K562 (cell line): ENCODE results near the gene KIF24. TPM values are rescaled to one million over a fixed set of nuclear protein-coding genes. Genes with fewer than 3 reads are reported as not detected.

ENCODE experiments used
- ATAC-seq: fragments of 200-7000 bp; cut with Tn5 transposase; 3 replicates; pipeline ENCODE4 v1.9.1; 2020; ENCODE audit warnings: moderate library complexity
- BruUV-seq: library from RNA; stranded (reverse); fragments of 400-500 nt; replicated peaks from 2 replicates; lab custom pipeline; 2021; lab: Mats Ljungman, UMichigan
- CTCF ChIA-PET: fragments of 300-600 bp; formaldehyde crosslinking; extraction: SDS; loops from one replicate; lab custom pipeline; 2021; ENCODE audit warnings: low intra/inter-chr PET ratio; lab: Yijun Ruan, JAX
- POLR2A ChIA-PET: fragments of 300-600, 350-650 bp; sonication (Branson Sonifier 250); formaldehyde crosslinking; extraction: SDS; loops from one replicate; lab custom pipeline; 2021; ENCODE audit warnings: antibody characterized with exemption, inconsistent platforms; lab: Yijun Ruan, JAX
- DNase-seq, 4 experiments: peaks; one replicate each; pipeline versions ENCODE4 v3.0.0 to v3.0.0-alpha.2; 2011 to 2018; ENCODE audit warnings: low spot score in 3 of 4, mixed read lengths in 3 of 4; ENCODE audit errors: extremely low read depth in 1 of 4
- FAIRE-seq: peaks from 2 replicates; lab custom pipeline; 2011; peaks lifted over from hg19 to GRCh38; lab: Jason Lieb, UNC
- H2AFZ ChIP-seq: 2 replicates; pipeline ENCODE4 v1.6.0; 2011; ENCODE audit warnings: low read depth, low read length, control low read depth, inconsistent platforms
- H3K27ac ChIP-seq: fragments of 200-600 bp; 3 replicates; pipeline ENCODE4 v1.8.0; 2011; ENCODE audit warnings: low read depth, mild to moderate bottlenecking, control low read depth, inconsistent platforms, low read length, moderate library complexity, mixed read lengths; ENCODE audit errors: extremely low read depth
- H3K27me3 ChIP-seq, 2 experiments: fragments of 300-600 bp in 1 of 2; 2 replicates in 1 of 2; 3 replicates in 1 of 2; pipeline versions ENCODE4 v1.6.0 to v1.8.0; 2011; ENCODE audit warnings: inconsistent platforms in 2 of 2, low read length in 2 of 2, mild to moderate bottlenecking in 1 of 2, mixed read lengths in 1 of 2, moderate library complexity in 1 of 2; ENCODE audit not compliant: control insufficient read depth in 2 of 2, insufficient read depth in 2 of 2
- H3K36me3 ChIP-seq: fragments of 300-600 bp; 3 replicates; pipeline ENCODE4 v1.8.0; 2011; ENCODE audit warnings: mild to moderate bottlenecking, low read length, inconsistent platforms; ENCODE audit not compliant: control insufficient read depth, insufficient read depth
- H3K4me1 ChIP-seq, 2 experiments: fragments of 200-600 bp in 1 of 2; replicated peaks in 1 of 2; 2 replicates in 1 of 2; 3 replicates in 1 of 2; pipeline versions ENCODE4 v1.5.1 to v1.8.0; 2011; ENCODE audit warnings: inconsistent platforms in 2 of 2, low read length in 2 of 2, mild to moderate bottlenecking in 1 of 2, mixed read lengths in 1 of 2, moderate library complexity in 1 of 2; ENCODE audit not compliant: control insufficient read depth in 2 of 2, insufficient read depth in 2 of 2
- H3K4me2 ChIP-seq: 2 replicates; pipeline ENCODE4 v1.6.1; 2011; ENCODE audit warnings: low read length, control low read depth, inconsistent platforms, mixed read lengths; ENCODE audit not compliant: insufficient read depth
- H3K4me3 ChIP-seq: fragments of 200-600 bp; sonication (generic), shearing (Covaris generic); 2 replicates; pipeline ENCODE4 v1.5.1; 2016; ENCODE audit warnings: control low read depth, inconsistent platforms
- H3K79me2 ChIP-seq: fragments of 200-600 bp; 3 replicates; pipeline ENCODE4 v1.8.0; 2011; ENCODE audit warnings: low read length, inconsistent platforms; ENCODE audit not compliant: control insufficient read depth, insufficient read depth
- H3K9ac ChIP-seq, 2 experiments: 2 replicates each; pipeline versions ENCODE4 v1.6.0 to v1.6.1; 2011; ENCODE audit warnings: low read depth in 2 of 2, low read length in 2 of 2, control low read depth in 1 of 2, inconsistent platforms in 1 of 2, mild to moderate bottlenecking in 1 of 2, mixed read lengths in 1 of 2; ENCODE audit not compliant: insufficient read depth in 1 of 2
- H3K9me1 ChIP-seq: one replicate; pipeline ENCODE4 v1.6.0; 2011; ENCODE audit warnings: inconsistent platforms, mild to moderate bottlenecking, low read length, moderate library complexity; ENCODE audit not compliant: control insufficient read depth, insufficient read depth
- H3K9me3 ChIP-seq: replicated peaks from 2 replicates; pipeline ENCODE4 v1.5.1; 2011; ENCODE audit warnings: low read depth, low read length, inconsistent platforms; ENCODE audit not compliant: control insufficient read depth, insufficient read depth
- H4K20me1 ChIP-seq: replicated peaks from 2 replicates; pipeline ENCODE4 v1.6.1; 2011; ENCODE audit warnings: low read length, inconsistent platforms, mixed read lengths; ENCODE audit not compliant: control insufficient read depth, insufficient read depth
- BCL6 ChIP-seq: fragments of 250-450 bp; sonication (Bioruptor Pico); IDR thresholded peaks from 2 replicates; pipeline ENCODE4 v1.4.0; 2020
- CCNT2 ChIP-seq: IDR thresholded peaks from 2 replicates; pipeline ENCODE4 v1.6.1; 2011; ENCODE audit warnings: borderline replicate concordance, low read depth, mild to moderate bottlenecking, moderate library complexity, mixed read lengths, low read length; ENCODE audit not compliant: insufficient read length; ENCODE audit errors: extremely low read depth
- HNRNPUL1 ChIP-seq: fragments of 200-400 bp; formaldehyde crosslinking; IDR thresholded peaks from 2 replicates; pipeline ENCODE4 v1.6.1; 2017; ENCODE audit warnings: low read length
- MGA ChIP-seq: fragments of 450-650 bp; IDR thresholded peaks from 2 replicates; pipeline ENCODE4 v1.6.1; 2016; ENCODE audit warnings: mild to moderate bottlenecking, moderate library complexity
- ZNF133 ChIP-seq: fragments of 250-450 bp; sonication (Bioruptor Pico); IDR thresholded peaks from 2 replicates; pipeline ENCODE4 v1.4.0; 2020; ENCODE audit warnings: mild to moderate bottlenecking
- ZNF146 ChIP-seq: IDR thresholded peaks from one replicate; pipeline ENCODE4 v1.6.1; 2018; ENCODE audit warnings: missing compliant biosample characterization; ENCODE audit not compliant: unreplicated experiment
- ZNF3 ChIP-seq: fragments of 250-450 bp; sonication (Bioruptor Pico); IDR thresholded peaks from 2 replicates; pipeline ENCODE4 v1.5.0; 2021; ENCODE audit warnings: mild to moderate bottlenecking, moderate library complexity
- WGBS: fragments of 100-300 bp; shearing (Covaris generic); methylation state at CpG from one replicate; pipeline ENCODE4 v1.1.6; 2016; ENCODE audit warnings: low coverage, mixed read lengths; ENCODE audit not compliant: insufficient coverage; ENCODE audit errors: missing lambda C conversion rate; 5-methylcytosine and 5-hydroxymethylcytosine counted together
- in situ Hi-C: fragments of 300-500 bp; cut with MboI; formaldehyde crosslinking; loops from 4 replicates; pipeline ENCODE4 v1.15.0; 2018; ENCODE audit warnings: inconsistent platforms, mixed read lengths
- intact Hi-C: fragments of 100-400 bp; cut with micrococcal nuclease; formaldehyde crosslinking; loops from 2 replicates; pipeline ENCODE4 v1.14.2; 2022
- polyA plus RNA-seq, 8 experiments: library from polyadenylated mRNA; depleted of rRNA in 4 of 8; stranded (reverse) in 5 of 8; unstranded in 3 of 8; fragments of >200 nt; fragmentation: Nextera tagmentation in 2 of 8; fragmentation: Illumina TruSeq in 1 of 8; extraction: Ambion mirVana in 2 of 8; extraction: Trizol in 1 of 8; gene quantifications; 2 replicates each; pipeline versions ENCODE4 v1.2.1 to v1.2.3, GENCODE V29; 2011 to 2014; ENCODE audit warnings: inconsistent platforms in 1 of 8, missing spikeins in 1 of 8
- total RNA-seq, 7 experiments: library from RNA; depleted of rRNA in 6 of 7; stranded (reverse); fragments of >200 nt in 6 of 7; fragmentation: Illumina TruSeq in 2 of 7; extraction: Trizol in 2 of 7; gene quantifications; 2 replicates each; pipeline versions ENCODE4 v1.2.1 to v1.2.3, GENCODE V29; 2011 to 2021; ENCODE audit warnings: low replicate concordance in 1 of 7

Gene KIF24
- total and polyA plus RNA-seq, 9 of the 15 experiments (the other 6 are each of a cell fraction or from before 2014, with no cell fraction given) = 0.63 to 5.8 (median 4.4) TPM

- Histone ChIP-seq H4K20me1 (no peaks in the 10 kb centered on the region), H3K27me3 (no peaks in the 10 kb centered on the region), H2AFZ (no peak overlapping the region), H3K9me1 (no peaks in the 10 kb centered on the region), H3K79me2 (no peaks in the 10 kb centered on the region), H3K4me3 (no peak overlapping the region), H3K4me2 (no peak overlapping the region), H3K36me3 (no peaks in the 10 kb centered on the region), H3K27ac (no peak overlapping the region), H3K9ac (no peak overlapping the region), H3K4me1 (no peaks in the 10 kb centered on the region), H3K9me3 (no peaks in the 10 kb centered on the region)
- 87% methylated on average over 2 of the region's 2 CpGs for WGBS
- no peak for DNase-seq
- POLR2A ChIA-PET = no interaction called here
- BruUV-seq = no TSS peak
- no peak for ATAC-seq
- in situ Hi-C loops = no loop called here
- TF ChIP-seq ZNF146 (CRISPR knock-in tag) (no peak), MGA (no peak), ZNF3 (CRISPR knock-in tag) (no peak), BCL6 (CRISPR knock-in tag) (no peak), CCNT2 (no peak), ZNF133 (CRISPR knock-in tag) (no peak), HNRNPUL1 (no peak)
- CTCF ChIA-PET = no interaction called here
- FAIRE-seq = no peak
- intact Hi-C loops = no loop called here
These were observed 36.5 kb downstream of the KIF24 start for GRCh38 chr9:34292552-34292951.
